RWPE1 (cell line): Measurements from ENCODE around the gene PPA2.

Source experiments
- CTCF ChIA-PET: fragments of 350-600 bp; sonication (Branson Sonifier 250); formaldehyde crosslinking; extraction: SDS; loops from one replicate; lab custom pipeline; 2021; lab: Yijun Ruan, JAX
- POLR2A ChIA-PET: fragments of 400-600 bp; formaldehyde crosslinking; extraction: SDS; loops from one replicate; lab custom pipeline; 2020; ENCODE audit warnings: antibody characterized with exemption; ENCODE audit not compliant: low non-redundant PET; lab: Yijun Ruan, JAX
- DNase-seq: peaks from one replicate; pipeline ENCODE4 v3.0.0; 2012; ENCODE audit warnings: low spot score
- H3K27ac ChIP-seq: fragments of 450-650 bp; 2 replicates; pipeline ENCODE4 v1.5.1; 2017
- CTCF ChIP-seq: fragments of 450-650 bp; conservative IDR thresholded peaks from 2 replicates; pipeline ENCODE4 v1.5.1; 2017; ENCODE audit warnings: low read depth, mild to moderate bottlenecking

The PPA2 gene

DNA sequence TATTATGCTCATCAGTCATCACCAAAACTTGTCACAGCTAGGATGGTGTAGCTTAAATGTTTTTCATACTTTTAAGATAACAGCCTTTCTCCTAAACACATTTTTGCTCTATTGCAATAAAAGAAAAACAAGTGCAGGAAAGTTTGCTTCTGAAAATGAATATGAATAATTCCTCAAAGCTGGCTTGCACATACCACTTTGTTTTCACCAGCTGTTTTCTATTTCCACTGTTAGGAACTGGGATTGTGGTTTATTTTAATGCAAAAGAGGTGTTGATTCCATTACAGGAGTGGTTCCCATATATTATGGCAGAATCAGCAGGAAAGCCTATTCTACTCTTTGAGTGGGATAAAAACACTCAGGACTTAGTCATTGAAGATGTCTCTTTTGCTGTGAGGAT lies 145.9 kb downstream of the PPA2 start:
- TF ChIP-seq CTCF: no peak
- POLR2A ChIA-PET: no interaction called here
- no peak for DNase-seq
- CTCF ChIA-PET: no interaction called here
- H3K27ac ChIP-seq: no peak overlapping the region

- no peak for DNase-seq
- H3K27ac ChIP-seq: no peak overlapping the region
- ChIA-PET POLR2A (no interaction called here), CTCF (no interaction called here)
- TF ChIP-seq CTCF: no peak
Measured at GRCh38 chr4:105327222-105327621, 146.6 kb downstream of the PPA2 start.
